GM23338 (cell line): ENCODE data around the gene PLXNB2.

Experiments used
- EZH2 ChIP-seq: fragments of 200-600 bp; sonication (generic); IDR thresholded peaks from one replicate; pipeline ENCODE4 v1.8.0; 2017; ENCODE audit warnings: antibody characterized with exemption, mild to moderate bottlenecking, low read depth; ENCODE audit not compliant: unreplicated experiment
- EZH2phosphoT487 ChIP-seq: fragments of 200-600 bp; sonication (generic); IDR thresholded peaks from one replicate; pipeline ENCODE4 v1.8.1; 2018; ENCODE audit warnings: antibody characterized with exemption; ENCODE audit not compliant: unreplicated experiment
- JUNB ChIP-seq: IDR thresholded peaks from one replicate; pipeline ENCODE4 v1.6.1; 2016; ENCODE audit warnings: antibody characterized with exemption; ENCODE audit not compliant: unreplicated experiment
- POLR2AphosphoS5 ChIP-seq: IDR thresholded peaks from 2 replicates; pipeline ENCODE4 v1.6.1; 2016; ENCODE audit warnings: antibody characterized with exemption, low read depth
- TF ChIP-seq, protein P1 (sequence below), 2 experiments: fragments of 200-600 bp in 1 of 2; sonication (generic) in 1 of 2; conservative IDR thresholded peaks; 2 replicates each; pipeline versions ENCODE4 v1.5.1 to v1.6.1; 2016 to 2017; ENCODE audit warnings: antibody characterized with exemption in 2 of 2, low read depth in 2 of 2, mild to moderate bottlenecking in 2 of 2, moderate library complexity in 1 of 2
- TF ChIP-seq, protein P2 (sequence below): IDR thresholded peaks from one replicate; pipeline ENCODE4 v1.6.1; 2018; ENCODE audit warnings: antibody characterized with exemption; ENCODE audit not compliant: unreplicated experiment
- TF ChIP-seq, protein P3 (sequence below): IDR thresholded peaks from 2 replicates; pipeline ENCODE4 v1.6.1; 2016; ENCODE audit warnings: antibody characterized with exemption

DNA sequence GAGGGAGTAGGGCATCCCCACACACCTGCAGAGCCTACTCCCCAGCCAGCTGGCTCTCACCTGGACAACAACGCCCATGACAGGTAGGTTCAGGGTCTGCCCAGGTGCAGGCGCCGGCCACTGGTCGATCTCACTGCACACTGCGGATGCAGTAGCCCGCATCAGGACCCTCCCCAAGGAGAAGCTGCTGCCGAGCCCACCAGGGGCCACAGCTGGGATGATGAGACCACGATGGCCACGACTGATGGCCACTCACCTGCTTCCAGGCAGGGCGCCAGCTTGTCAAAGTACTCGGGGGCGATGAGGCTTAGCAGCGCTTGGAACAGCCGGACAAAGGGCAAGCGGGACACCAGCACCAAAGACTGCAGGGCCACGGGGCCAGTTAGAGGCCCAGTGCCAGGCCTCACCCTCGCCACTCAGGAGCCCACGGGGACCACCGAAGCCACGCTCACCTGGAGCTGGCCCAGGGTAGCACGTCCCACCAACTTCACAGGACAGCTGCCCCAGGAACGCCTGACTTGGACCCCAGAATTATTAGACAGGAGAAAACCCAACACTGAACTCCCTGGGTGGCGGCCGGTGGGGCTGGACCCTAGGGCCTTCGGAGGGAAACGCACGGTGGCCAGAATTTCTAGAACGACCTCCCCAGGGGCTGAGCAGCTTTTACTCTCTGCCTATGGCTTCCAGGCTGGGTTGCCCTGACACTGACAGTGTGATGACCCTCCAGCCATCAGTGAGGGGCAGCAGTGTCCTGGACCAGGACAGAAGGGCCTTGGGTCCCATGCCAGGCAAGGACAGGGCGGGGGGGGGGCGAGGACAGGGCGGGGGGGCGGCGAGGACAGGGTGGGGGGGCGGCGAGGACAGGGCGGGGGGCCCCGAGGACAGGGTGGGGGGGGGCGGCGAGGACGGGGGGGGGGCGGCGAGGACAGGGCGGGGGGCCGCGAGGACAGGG is 8.9 kb upstream of the PLXNB2 start:
- no peak for TF ChIP-seq EZH2phosphoT487
- TF ChIP-seq, protein P1, sequence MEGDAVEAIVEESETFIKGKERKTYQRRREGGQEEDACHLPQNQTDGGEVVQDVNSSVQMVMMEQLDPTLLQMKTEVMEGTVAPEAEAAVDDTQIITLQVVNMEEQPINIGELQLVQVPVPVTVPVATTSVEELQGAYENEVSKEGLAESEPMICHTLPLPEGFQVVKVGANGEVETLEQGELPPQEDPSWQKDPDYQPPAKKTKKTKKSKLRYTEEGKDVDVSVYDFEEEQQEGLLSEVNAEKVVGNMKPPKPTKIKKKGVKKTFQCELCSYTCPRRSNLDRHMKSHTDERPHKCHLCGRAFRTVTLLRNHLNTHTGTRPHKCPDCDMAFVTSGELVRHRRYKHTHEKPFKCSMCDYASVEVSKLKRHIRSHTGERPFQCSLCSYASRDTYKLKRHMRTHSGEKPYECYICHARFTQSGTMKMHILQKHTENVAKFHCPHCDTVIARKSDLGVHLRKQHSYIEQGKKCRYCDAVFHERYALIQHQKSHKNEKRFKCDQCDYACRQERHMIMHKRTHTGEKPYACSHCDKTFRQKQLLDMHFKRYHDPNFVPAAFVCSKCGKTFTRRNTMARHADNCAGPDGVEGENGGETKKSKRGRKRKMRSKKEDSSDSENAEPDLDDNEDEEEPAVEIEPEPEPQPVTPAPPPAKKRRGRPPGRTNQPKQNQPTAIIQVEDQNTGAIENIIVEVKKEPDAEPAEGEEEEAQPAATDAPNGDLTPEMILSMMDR (conservative IDR thresholded peaks at IDR 0.05; ENCODE audit: low read depth in 2 of 2), result no peak
- no peak for TF ChIP-seq POLR2AphosphoS5
- TF ChIP-seq, protein P2, sequence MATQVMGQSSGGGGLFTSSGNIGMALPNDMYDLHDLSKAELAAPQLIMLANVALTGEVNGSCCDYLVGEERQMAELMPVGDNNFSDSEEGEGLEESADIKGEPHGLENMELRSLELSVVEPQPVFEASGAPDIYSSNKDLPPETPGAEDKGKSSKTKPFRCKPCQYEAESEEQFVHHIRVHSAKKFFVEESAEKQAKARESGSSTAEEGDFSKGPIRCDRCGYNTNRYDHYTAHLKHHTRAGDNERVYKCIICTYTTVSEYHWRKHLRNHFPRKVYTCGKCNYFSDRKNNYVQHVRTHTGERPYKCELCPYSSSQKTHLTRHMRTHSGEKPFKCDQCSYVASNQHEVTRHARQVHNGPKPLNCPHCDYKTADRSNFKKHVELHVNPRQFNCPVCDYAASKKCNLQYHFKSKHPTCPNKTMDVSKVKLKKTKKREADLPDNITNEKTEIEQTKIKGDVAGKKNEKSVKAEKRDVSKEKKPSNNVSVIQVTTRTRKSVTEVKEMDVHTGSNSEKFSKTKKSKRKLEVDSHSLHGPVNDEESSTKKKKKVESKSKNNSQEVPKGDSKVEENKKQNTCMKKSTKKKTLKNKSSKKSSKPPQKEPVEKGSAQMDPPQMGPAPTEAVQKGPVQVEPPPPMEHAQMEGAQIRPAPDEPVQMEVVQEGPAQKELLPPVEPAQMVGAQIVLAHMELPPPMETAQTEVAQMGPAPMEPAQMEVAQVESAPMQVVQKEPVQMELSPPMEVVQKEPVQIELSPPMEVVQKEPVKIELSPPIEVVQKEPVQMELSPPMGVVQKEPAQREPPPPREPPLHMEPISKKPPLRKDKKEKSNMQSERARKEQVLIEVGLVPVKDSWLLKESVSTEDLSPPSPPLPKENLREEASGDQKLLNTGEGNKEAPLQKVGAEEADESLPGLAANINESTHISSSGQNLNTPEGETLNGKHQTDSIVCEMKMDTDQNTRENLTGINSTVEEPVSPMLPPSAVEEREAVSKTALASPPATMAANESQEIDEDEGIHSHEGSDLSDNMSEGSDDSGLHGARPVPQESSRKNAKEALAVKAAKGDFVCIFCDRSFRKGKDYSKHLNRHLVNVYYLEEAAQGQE, result no peak
- no peak for TF ChIP-seq JUNB
- TF ChIP-seq, protein P3, sequence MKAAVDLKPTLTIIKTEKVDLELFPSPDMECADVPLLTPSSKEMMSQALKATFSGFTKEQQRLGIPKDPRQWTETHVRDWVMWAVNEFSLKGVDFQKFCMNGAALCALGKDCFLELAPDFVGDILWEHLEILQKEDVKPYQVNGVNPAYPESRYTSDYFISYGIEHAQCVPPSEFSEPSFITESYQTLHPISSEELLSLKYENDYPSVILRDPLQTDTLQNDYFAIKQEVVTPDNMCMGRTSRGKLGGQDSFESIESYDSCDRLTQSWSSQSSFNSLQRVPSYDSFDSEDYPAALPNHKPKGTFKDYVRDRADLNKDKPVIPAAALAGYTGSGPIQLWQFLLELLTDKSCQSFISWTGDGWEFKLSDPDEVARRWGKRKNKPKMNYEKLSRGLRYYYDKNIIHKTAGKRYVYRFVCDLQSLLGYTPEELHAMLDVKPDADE, result no peak
- TF ChIP-seq EZH2, result no peak
